Mucosa of descending colon (tissue), 3 donors: ENCODE results near the gene RING1. TPM values are rescaled to one million over a fixed set of nuclear protein-coding genes. Genes with fewer than 3 reads are reported as not detected.

Experiments
- ATAC-seq: fragments of 200-7000 bp; cut with Tn5 transposase; one replicate; pipeline ENCODE4 v1.9.1; 2020; ENCODE audit warnings: mild to moderate bottlenecking, moderate library complexity
- DNase-seq, 3 donors: peaks; one replicate each; pipeline ENCODE4 v3.0.0-alpha.2; 2020
- H3K36me3 ChIP-seq: fragments of 200-600 bp; one replicate; pipeline ENCODE4 v1.8.0; 2021; ENCODE audit warnings: low read depth, mild to moderate bottlenecking
- H3K4me1 ChIP-seq: fragments of 200-600 bp; one replicate; pipeline ENCODE4 v1.8.0; 2021; ENCODE audit warnings: low read depth, mild to moderate bottlenecking
- H3K4me3 ChIP-seq: fragments of 200-600 bp; one replicate; pipeline ENCODE4 v1.8.0; 2021; ENCODE audit warnings: mild to moderate bottlenecking
- H3K9me3 ChIP-seq: fragments of 200-600 bp; one replicate; pipeline ENCODE4 v1.8.0; 2021; ENCODE audit warnings: mild to moderate bottlenecking
- CTCF ChIP-seq: fragments of 200-600 bp; IDR thresholded peaks from one replicate; pipeline ENCODE4 v1.8.0; 2022; ENCODE audit warnings: antibody characterized with exemption, mild to moderate bottlenecking
- intact Hi-C, 2 donors: fragments of 100-400 bp; cut with DNase I in 1 of 2; cut with micrococcal nuclease in 1 of 2; formaldehyde crosslinking; loops; one replicate each; pipeline versions ENCODE4 v1.11.0 to v1.11.1; 2022; cut with DNase I, micrococcal nuclease
- total RNA-seq, 3 donors: library from RNA; stranded (reverse); fragmentation: NEBNext Ultra II Directional in 2 of 3; extraction: Animal tissue kit (Norgen Biotek cat#: 25700) in 2 of 3; gene quantifications; one replicate each; pipeline versions ENCODE4 v1.2.1 to v1.2.4, GENCODE V29; 2021 to 2023
- donor health status: DM: no; HTN: no; CAD: no; lungs with moderate emphysema.
- donor health status: DM: no; HTN: no; CAD: no.
- donor health status: DM: no; HTN: yes; CAD: no.

RING1 gene
- total RNA-seq, 3 donors from 2014 or later = 28.4 to 45.1 (median 30.3) TPM

- H3K9me3 ChIP-seq = no peaks in the 10 kb centered on the region
- no peak overlapping the region for H3K4me3 ChIP-seq
- H3K36me3 ChIP-seq = no peaks in the 10 kb centered on the region
- intact Hi-C loops = no loop called here
- ATAC-seq = peak; percentile 25
- no peak for TF ChIP-seq CTCF
- H3K4me1 ChIP-seq = no peaks in the 10 kb centered on the region
- DNase-seq = no peak
These were observed 25.1 kb upstream of the RING1 start for GRCh38 chr6:33183071-33183683.

GRCh38 chr6:33185190-33185589, 23.1 kb upstream of the RING1 start:
- Histone ChIP-seq H3K36me3 (no peaks in the 10 kb centered on the region), H3K9me3 (no peaks in the 10 kb centered on the region), H3K4me3 (no peak overlapping the region), H3K4me1 (no peaks in the 10 kb centered on the region)
- no peak for ATAC-seq
- DNase-seq = peak in 1 of 3 donors; percentile 42
- no peak for TF ChIP-seq CTCF
- intact Hi-C loops = no loop called here

GRCh38 chr6:33185654-33186187, 22.6 kb upstream of the RING1 start:
- intact Hi-C loops = no loop called here
- no peak for ATAC-seq
- no peaks in the 10 kb centered on the region for H3K36me3 ChIP-seq
- DNase-seq = no peak
- no peaks in the 10 kb centered on the region for H3K9me3 ChIP-seq
- no peak overlapping the region for H3K4me3 ChIP-seq
- no peaks in the 10 kb centered on the region for H3K4me1 ChIP-seq
- TF ChIP-seq CTCF = no peak

- Histone ChIP-seq H3K4me3 (no peak overlapping the region), H3K4me1 (peaks cover 8% of the 10 kb centered on the region), H3K9me3 (no peaks in the 10 kb centered on the region), H3K36me3 (no peaks in the 10 kb centered on the region)
- ATAC-seq (no peak), DNase-seq (no peak)
- no peak for TF ChIP-seq CTCF
- intact Hi-C loops = no loop called here
These were observed 20.5 kb upstream of the RING1 start for GRCh38 chr6:33187809-33188208.

GRCh38 chr6:33189164-33189563, 19.1 kb upstream of the RING1 start:
- ATAC-seq (no peak), DNase-seq (peak in 1 of 3 donors; percentile 27)
- no peaks in the 10 kb centered on the region for H3K36me3 ChIP-seq
- intact Hi-C loops = no loop called here
- no peak for TF ChIP-seq CTCF
- H3K4me1 ChIP-seq = peaks cover 10% of the 10 kb centered on the region
- no peaks in the 10 kb centered on the region for H3K9me3 ChIP-seq
- no peak overlapping the region for H3K4me3 ChIP-seq
